IPS DF 4.7 (cell line): ENCODE measurements around the gene ALDH7A1.
"Not testable (repeated sequence)": the region's sequence is repeated elsewhere in the genome, so short reads cannot be mapped to it uniquely, and the experiment has no call there.

ENCODE experiments used
- DNase-seq: peaks from one replicate; pipeline ENCODE4 v3.0.0-alpha.2; 2013; ENCODE audit warnings: low spot score; ENCODE audit errors: extremely low read depth

Gene ALDH7A1

DNA sequence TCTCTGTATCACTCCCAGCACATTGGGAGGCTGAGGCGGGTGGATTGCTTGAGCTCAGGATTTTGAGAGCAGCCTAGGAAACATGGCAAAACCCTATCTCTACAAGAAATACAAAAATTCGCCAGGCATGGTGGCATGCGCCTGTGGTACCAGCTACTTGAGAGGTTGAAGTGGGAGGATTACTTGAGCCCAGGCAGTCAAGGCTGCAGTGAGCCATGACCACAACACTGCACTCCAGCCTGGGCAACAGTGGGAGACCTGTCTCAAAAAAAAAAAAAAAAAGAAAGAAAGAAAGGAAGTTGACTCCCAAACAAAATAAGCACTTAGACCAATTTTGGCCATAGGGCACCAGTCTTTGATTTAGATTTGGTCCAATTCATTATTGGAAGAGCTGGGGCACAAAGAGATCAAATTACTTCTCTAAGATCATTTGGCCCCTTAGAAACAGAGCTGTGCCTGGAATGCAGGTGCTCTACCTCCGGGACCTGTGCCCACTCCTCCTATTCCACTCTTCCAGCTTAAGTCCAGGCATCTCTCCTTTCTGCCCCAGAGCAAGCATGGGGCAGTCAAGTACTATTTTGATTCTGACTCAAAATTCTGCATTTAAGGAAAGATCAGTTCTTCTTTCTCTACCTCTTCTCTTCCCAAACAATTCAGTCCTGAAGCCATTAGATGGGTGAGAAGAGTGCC is 59.0 kb downstream of the ALDH7A1 start:
- DNase-seq, result no peak

DNA sequence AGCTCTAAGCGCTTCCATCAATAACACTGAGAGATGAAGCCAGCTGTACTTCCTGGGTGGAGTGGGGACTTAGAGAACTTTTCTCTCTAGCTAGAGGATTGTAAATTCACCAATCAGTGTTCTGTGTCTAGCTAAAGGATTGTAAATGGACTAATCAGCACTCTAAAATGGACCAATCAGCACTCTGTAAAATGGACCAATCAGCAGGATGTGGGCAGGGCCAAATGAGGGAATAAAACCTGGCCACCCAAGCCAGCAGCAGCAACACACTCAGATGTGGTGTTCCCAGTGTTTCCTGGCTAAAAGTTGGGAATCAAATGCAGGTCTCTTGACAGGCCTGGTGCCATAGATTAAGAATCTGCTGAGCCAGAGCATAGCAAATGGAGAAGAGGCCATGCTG is 60.5 kb downstream of the ALDH7A1 start:
- DNase-seq, result no peak

DNA sequence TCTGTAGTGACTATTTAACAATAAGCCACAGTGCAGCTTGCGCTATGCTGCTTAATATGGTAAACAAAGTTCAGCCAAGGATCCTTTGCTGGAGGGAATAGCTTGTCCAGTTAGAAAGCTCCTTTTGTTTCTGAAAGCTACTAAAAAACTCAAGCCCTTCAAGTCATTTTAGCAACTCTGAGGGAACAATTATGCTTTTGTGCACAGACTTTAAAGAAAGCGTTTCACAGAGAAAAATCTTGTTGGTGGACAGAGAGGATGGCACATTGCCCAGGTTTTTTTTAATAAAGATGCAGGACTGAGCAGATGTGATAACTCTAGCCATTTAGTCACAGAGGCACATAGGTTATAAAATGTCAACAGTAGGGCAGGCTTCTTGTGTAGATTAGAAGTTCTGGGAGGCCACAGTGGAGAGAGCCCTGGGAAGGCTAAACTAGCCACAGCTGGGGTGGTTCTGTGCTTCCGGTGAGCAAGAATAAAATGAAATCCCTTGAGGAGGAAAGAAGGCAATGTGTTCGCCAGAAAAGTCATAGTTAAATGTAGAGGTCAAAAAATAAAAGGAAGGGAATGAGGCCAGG is 63.4 kb downstream of the ALDH7A1 start:
- no peak for DNase-seq

DNA sequence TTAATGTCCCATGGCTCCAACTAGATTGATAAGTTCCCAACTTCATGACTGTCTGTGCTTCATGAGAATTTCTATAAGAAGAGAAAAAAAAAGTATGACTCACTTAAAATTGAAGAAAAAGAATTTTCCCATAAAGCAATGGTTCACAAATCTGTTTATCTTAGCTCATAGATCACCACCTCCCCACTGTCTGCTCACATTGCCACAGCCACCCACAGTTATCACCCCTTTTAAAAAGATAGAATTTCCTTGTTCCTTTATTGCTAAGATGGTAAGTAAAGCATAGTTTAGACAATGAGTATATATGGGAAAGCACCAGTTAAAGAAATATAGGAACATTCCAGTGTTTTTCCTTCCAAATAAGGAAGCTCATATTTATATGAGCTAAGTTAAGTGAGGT is 67.1 kb downstream of the ALDH7A1 start:
- no peak for DNase-seq

DNA sequence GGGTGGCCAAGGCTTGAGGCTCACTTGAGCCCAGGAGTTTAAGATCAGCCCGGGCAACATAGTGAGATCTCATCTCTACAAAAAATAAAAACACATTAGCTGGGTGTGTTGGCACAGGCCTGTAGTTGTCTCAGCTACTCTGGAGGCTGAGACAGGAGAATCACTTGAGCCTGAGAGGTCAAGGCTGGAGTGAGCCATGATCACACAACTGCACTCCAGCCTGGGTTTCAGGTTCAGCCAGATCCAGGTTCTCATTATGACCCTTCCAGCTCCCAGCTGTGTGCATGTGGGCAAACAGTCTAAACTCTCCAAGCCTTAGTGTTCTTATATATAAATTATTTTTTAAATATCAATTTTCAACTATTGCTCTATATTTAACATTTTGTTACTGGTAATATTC is 67.9 kb downstream of the ALDH7A1 start:
- DNase-seq, result no peak

DNA sequence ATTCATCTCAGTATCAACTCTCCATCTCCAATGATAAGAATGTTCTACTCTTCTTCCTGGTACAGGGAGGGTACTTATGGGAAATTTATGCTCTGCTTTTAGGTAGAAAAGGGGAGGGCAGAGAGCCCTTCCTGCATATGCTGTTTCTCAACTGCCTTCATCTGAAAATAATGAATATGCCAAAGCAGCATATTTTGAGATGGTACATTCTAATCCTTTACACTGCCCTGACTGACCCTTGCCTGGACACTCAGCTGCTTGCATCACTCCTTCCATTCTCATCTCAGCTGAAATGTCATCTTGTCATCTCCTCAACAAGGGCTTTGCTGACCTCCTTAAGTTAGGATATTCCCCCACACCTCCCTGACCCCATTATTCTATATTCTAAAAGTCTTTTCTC is 68.5 kb downstream of the ALDH7A1 start:
- no peak for DNase-seq

DNA sequence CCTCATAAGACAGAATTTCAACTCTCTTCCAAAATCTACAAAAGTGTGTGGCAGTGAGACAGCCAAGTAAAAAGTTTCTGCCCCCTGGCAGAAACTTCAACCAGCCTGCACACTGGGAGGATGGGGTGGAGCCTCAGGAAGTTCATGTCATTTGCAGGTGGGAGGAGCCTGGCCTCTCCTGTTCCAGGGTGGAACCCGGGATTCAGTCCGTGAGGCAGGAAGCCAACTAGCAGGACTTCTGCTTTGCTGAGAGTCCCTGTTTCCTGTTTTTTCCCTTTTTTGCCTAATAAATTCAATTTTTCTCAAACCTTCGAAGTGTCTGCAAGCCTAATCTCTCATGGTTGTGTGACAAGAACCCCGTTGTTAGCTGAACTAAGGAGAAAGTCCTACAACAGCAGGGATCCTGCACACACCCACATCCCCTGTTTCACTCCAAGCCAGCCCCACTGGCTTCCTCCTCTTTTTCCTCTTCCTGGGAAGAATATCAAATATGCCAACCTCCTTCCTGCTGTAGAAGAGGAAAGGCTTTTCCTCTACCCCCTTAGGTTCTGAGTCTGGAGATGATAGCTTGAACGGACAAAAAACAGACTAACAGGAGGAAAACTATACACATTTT is 69.3 kb downstream of the ALDH7A1 start:
- DNase-seq, result no peak

DNA sequence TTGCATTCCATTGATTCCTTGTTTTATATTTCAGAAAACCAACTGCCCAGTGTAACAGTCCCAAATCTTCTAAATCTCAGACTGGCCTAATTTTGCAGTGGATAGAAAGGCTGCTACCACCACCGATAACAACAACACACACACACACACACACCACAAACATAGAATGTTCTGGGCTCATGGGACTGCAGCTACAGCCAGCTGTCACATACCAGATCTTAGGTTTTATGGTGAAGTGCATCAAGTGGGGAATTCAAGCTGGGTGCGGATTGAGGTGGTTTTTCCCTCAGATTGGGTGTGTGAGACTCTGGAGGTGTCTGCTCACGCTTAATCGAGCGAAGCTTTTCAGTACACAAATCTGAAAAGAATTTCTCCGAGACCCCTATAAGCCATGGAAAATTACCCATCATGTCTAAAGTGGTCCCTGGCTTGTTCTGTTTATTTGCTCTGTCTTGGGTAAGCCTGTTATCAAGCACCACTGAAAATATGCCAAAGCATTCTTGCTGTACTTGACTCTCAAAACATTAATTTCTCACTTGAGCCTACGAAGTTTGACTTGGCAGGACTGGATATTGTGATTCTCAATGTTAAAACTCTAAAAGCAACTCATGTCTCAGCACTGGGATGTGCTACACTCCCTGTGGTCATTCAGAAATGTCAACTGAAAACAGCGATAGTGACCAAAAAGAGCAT is 71.1 kb downstream of the ALDH7A1 start:
- no peak for DNase-seq

DNA sequence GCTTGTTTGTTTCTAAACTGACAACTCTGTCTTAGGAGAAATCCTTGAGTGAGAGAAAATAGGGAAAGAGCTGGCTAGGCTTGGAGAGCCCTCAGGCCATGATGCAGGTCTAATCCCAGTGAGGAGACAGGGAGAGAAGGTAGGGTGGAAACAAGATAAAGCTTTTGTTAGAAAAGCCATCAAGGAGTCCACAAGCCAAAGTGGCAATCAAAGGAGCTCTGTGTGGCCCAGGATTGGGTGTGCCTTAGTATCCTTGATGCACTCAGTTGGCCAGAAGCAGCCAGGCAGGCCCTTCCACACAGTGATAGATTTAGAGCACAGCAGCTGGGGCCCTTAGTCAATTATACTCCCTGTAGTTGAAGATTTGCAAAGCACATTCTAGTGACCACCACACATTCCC is 73.9 kb downstream of the ALDH7A1 start:
- no peak for DNase-seq

DNA sequence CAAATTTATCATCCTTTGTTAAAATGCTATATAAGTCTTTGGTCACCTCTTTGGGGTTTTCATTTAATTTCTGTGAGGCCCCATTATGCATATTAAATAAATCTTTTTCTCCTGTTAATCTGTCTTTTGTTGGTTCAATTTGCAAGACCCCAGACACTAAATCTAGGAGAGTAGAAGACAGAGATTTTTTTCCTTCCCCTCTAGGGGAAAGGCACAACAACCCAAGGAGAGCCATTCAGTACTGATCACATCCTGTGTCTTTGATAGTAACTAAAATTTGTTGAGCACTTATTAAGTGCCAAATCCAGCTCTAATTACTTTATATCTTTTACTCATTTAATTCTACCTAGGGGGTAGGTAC is 74.4 kb downstream of the ALDH7A1 start:
- no peak for DNase-seq

DNA sequence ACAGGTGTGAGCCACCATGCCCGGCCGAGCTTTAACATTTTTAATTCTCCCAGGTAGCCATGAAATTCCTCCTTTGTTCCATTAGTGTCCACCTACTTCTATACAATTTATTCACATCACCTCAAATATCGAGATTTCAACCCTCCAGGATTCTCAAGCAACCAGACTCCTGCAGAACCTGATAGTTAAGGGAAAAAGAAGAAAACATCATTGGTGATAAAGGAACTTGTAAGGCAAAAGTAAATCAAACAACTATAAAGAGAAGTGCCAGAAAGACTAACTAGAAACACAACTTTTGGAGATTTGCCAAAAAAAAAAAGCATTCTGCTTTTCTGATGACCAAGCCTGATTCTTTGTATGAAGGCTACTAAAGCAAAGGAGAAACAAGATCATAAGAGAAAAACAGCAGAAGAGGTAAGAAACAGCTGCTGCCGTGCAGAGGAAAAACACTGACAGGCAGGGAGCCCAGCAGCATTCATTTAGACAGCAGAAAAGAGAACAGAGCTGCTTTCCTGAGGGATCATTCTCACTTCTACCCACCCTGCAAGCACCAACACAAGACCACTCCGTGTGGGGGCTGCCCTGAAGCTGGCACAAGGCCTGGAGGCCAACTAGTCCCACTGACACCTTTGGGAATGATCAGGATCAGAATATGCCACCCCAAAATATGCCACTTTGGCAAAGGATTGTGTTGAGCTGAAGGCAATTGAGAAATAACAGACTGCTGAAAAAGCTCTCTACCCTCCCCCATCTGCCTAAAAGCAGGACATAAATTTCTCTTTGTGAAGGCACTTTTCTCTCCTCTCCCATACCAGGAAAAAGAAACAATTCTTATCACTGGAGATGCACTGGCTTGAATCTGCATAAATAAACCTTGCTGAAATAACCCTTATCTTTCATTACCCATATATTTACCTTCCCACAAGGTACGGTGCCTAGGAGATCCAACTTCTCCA is 75.1 kb downstream of the ALDH7A1 start:
- no peak for DNase-seq

DNA sequence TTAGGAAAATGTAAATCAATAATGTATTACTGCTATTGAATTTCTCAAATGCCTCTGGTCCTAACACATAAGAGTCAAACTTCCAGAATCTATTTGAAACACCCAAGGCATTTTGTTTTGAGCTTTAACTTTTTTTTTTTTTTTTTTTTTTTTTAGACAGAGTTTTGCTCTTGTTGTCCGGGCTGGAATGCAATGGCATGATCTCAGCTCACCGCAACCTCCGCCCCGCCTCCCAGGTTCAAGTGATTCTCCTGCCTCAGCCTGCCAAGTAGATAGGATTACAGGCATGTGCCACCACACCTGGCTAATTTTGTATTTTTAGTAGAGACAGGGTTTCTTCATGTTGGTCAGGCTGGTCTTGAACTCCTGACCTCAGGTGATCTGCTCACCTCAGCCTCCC is 75.8 kb downstream of the ALDH7A1 start:
- not testable (repeated sequence) for DNase-seq

DNA sequence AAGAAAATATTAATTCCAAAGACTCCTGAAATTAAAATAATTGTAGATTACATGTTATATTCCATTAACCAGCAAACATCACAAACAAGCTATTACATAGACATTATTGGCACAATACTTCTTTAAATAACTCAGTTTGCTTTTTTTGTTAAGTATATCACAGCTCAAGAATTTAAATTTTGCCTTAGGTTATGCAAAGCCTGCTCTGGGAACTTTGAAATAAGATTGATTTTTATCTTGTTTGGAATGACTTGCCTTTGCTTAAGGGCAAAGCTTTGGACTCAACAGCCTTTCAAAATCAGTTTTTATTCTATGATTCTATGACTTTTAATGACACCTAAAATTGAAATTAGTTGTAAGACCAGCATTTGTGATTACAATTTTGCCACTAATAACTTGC is 78.2 kb downstream of the ALDH7A1 start:
- no peak for DNase-seq

DNA sequence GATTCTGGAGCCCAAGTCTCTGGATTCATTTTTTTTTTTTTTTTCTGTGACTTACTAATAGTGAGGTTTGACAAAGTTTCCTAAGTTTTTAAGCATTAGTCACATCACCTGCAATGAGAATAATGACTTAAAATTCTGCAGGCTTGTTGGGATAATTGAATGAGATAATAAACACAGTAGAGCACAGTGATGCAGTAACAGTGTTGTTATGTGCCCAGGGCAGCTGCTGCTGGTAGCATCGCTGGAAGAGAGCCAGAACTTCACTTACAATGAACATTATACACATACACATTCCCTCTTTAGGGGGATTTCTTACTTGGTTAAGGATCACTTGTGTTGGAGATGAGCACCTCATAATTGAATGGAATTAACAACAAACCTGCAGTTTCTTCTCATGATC is 78.9 kb downstream of the ALDH7A1 start:
- DNase-seq, result no peak

DNA sequence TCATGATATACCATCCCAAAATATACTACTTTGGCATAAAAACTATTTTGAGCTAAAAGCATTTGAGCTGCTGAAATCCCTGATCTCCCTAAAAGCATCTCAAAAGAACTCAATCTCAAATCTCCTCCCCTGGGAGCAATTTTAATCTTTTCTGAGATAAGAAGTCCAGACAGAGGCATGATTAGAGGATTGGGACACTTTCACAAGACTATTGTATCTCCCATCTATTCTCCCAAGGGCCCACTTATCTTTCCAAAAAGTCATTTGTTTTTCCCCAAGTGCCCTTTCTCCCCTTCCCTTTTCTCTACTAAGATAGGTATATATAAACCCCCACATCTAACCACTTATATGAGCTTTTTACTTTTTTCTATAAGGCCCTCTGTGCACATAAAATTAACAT is 79.7 kb downstream of the ALDH7A1 start:
- DNase-seq, result no peak

DNA sequence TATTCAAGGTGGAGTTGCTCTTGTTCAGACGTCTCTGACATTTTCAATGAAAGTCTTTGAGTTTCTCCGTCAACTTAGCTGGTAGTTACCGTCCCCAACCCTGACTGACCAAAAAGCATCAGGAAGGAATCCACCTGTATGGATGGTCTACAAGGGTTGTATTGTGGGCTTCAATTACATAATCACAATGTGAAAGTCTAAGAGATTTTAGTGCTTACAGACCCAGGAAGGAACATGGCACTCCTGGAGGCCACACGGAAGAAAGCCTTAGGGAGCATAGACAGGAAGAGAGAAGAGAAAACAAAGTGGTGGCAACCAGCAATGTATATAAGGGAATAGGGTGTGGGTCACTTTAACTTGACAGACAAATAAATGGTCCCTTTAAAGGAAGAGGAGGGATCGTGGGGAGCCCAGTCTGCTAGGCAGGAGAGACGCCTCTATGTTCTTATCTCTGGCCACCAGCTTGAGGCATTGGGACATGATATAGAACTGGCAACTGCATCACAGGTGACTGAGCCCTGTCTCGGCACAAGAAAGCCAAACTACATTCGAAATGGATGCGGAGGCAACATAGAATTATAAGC is 80.4 kb downstream of the ALDH7A1 start:
- no peak for DNase-seq

DNA sequence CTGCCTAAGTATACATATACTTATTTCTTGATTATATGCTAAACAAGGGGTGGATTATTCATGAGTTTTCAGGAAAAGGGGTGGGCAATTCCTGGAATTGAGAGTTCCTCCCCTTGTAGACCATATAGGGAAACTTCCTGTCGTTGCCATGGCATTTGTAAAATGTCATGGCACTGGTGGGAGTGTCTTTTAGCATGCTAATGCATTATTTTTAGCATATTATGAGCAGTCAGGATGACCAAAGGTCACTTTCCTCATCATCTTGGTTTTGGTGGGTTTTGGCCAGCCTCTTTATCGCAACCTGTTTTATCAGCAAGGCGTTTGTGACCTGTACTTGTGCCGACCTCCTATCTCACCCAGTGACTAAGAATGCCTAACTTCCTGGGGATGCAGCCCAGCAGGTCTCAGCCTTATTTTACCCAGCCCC is 80.9 kb downstream of the ALDH7A1 start:
- DNase-seq, result no peak

DNA sequence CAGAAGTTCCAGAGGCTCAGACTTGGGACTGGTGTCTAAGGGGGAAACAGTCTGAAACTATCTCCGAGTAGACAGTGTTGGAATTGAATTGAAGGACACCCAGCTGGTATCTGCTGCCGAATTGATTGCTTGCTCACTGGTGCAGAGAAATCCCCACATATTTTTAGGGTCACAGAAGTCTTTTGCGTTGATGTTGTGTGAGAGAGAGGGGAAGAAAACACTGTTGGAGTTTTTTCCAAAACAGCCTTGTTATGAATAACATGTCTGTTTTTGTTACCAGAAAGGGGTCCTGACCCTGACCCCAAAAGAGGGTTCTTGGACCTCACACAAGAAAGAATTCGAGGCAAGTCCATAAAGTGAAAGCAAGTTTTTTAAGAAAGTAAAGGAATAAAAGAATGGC is 81.3 kb downstream of the ALDH7A1 start:
- DNase-seq, result no peak

DNA sequence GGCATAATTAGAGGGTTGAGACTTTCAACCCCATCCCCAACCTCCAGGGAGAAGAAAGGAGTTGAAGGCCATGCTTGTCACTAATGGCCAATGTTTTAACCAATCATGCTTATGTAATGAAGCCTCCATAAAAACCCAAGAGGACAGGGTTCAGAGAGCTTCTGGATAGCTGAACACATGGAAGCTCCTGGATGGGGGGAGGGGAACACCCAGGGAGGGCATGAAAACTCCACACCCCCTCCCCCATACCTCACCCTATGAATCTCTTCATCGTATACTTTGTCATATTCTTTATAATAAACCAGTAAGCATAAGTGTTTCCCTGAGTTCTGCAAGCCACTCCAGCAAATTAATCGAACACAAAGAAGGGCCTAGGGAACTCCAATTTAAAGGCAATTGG is 81.7 kb downstream of the ALDH7A1 start:
- no peak for DNase-seq

DNA sequence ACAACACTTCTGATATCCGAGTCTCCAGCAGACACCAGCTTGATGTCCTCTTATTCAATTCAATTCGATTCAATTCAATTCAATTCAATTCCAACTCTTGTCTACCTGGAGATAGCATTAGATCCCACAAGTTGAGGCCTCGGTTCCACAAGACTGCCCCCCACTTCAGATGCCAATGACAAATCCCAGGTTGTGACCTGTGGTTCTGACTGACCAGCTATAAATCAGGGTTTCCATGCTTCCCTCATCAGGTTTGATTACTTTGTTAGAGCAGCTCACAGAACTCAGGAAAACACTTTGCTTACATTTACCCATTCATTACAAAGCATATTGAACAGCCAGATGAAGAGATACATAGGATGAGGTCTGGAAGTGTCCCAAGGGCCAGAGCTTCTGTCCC is 82.6 kb downstream of the ALDH7A1 start:
- DNase-seq, result no peak

DNA sequence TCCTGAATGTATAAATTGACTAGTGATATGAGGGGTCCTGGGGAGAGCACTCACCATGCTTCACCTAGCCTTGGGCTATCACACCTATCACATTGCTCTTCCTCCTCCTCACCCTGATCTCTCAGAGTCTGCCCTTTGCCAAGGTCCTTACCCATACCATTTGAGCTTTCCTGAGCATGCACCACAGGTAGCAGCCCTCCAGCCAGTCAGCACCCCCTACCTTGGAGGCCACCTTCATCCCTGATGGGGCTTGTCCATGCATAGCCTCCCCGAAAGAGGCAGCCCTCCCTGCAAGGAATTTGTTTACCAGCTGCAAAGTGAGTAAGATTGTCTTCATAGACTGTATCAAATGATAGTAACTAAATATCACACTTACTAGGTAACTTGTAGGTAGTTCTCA is 83.1 kb downstream of the ALDH7A1 start:
- no peak for DNase-seq
